ENCODE data around the gene PIP4K2C.
A peak's percentile ranks its signal among the peaks of the same experiment; 100 is the strongest.

The PIP4K2C gene

DNA sequence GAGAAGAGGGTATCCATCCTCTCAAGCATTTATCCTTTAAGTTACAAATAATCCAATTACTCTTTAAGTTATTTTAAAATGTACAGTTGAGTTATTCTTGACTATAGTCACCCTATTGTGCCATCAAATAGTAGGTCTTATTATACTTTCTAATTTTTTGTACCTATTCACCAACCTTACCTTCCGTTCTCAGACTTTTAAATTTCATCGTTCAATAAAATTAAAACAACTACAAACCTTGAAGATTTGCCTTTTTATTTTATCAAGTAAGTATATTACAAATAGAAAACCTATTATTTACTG is 43.0 kb upstream of the PIP4K2C start:
- no peak overlapping the region for H3K4me3 ChIP-seq (ENCODE audit: low read depth in 1 of 2, low read length in 2 of 2)
- H3K4me2 ChIP-seq (ENCODE audit: insufficient read depth, low read length): peak overlapping the region; percentile 89; the same call in 1 of the 2 replicates
- no peak for TF ChIP-seq EZH2 (IDR thresholded peaks at IDR 0.05; ENCODE audit: borderline replicate concordance, low read depth, low read length, severe bottlenecking)
- TF ChIP-seq, protein P1, sequence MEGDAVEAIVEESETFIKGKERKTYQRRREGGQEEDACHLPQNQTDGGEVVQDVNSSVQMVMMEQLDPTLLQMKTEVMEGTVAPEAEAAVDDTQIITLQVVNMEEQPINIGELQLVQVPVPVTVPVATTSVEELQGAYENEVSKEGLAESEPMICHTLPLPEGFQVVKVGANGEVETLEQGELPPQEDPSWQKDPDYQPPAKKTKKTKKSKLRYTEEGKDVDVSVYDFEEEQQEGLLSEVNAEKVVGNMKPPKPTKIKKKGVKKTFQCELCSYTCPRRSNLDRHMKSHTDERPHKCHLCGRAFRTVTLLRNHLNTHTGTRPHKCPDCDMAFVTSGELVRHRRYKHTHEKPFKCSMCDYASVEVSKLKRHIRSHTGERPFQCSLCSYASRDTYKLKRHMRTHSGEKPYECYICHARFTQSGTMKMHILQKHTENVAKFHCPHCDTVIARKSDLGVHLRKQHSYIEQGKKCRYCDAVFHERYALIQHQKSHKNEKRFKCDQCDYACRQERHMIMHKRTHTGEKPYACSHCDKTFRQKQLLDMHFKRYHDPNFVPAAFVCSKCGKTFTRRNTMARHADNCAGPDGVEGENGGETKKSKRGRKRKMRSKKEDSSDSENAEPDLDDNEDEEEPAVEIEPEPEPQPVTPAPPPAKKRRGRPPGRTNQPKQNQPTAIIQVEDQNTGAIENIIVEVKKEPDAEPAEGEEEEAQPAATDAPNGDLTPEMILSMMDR (IDR thresholded peaks at IDR 0.05; ENCODE audit: borderline replicate concordance, extremely low read depth, low read length, poor library complexity, severe bottlenecking): no peak
- no peaks in the 10 kb centered on the region for H3K9me3 ChIP-seq (ENCODE audit: insufficient read depth, low read length, severe bottlenecking)
- DNase-seq (no peak), ATAC-seq (ENCODE audit: insufficient read depth, low read depth) (no peak)
- peaks cover 19% of the 10 kb centered on the region for H3K36me3 ChIP-seq (ENCODE audit: insufficient read depth, low read length)
- H3K79me2 ChIP-seq (ENCODE audit: insufficient read depth, low read length): peaks cover 36% of the 10 kb centered on the region
- H3K9ac ChIP-seq (ENCODE audit: low read depth, low read length): no peak overlapping the region
- H2AFZ ChIP-seq (ENCODE audit: low read depth, low read length): 0 out of 2 replicates have a peak overlapping the region, but pooled peaks have one; percentile 80
- peaks cover 18% of the 10 kb centered on the region for H3K27me3 ChIP-seq (ENCODE audit: insufficient read depth, low read length, poor library complexity)
- peaks cover 26% of the 10 kb centered on the region for H3K4me1 ChIP-seq (ENCODE audit: insufficient read depth, low read length)
- peaks cover 8% of the 10 kb centered on the region; the same call in 1 of the 2 replicates for H4K20me1 ChIP-seq (ENCODE audit: insufficient read depth, low read length)
- no peak overlapping the region for H3K27ac ChIP-seq (ENCODE audit: low read length)

- no peak overlapping the region for H3K4me2 ChIP-seq (ENCODE audit: insufficient read depth, low read length)
- peaks cover 33% of the 10 kb centered on the region for H3K79me2 ChIP-seq (ENCODE audit: insufficient read depth, low read length)
- H3K27me3 ChIP-seq (ENCODE audit: insufficient read depth, low read length, poor library complexity): peaks cover 23% of the 10 kb centered on the region
- no peak overlapping the region for H3K9ac ChIP-seq (ENCODE audit: low read depth, low read length)
- peaks cover 19% of the 10 kb centered on the region for H3K36me3 ChIP-seq (ENCODE audit: insufficient read depth, low read length)
- no peak overlapping the region for H2AFZ ChIP-seq (ENCODE audit: low read depth, low read length)
- DNase-seq: no peak
- H3K4me3 ChIP-seq (ENCODE audit: low read depth in 1 of 2, low read length in 2 of 2): no peak overlapping the region
- H3K9me3 ChIP-seq (ENCODE audit: insufficient read depth, low read length, severe bottlenecking): no peaks in the 10 kb centered on the region
- ATAC-seq (ENCODE audit: insufficient read depth, low read depth): no peak
- TF ChIP-seq EZH2 (IDR thresholded peaks at IDR 0.05; ENCODE audit: borderline replicate concordance, low read depth, low read length, severe bottlenecking): no peak
- TF ChIP-seq, protein P1 (IDR thresholded peaks at IDR 0.05; ENCODE audit: borderline replicate concordance, extremely low read depth, low read length, poor library complexity, severe bottlenecking): no peak
- peaks cover 26% of the 10 kb centered on the region for H3K4me1 ChIP-seq (ENCODE audit: insufficient read depth, low read length)
- no peak overlapping the region for H3K27ac ChIP-seq (ENCODE audit: low read length)
- H4K20me1 ChIP-seq (ENCODE audit: insufficient read depth, low read length): peaks cover 8% of the 10 kb centered on the region; the same call in 1 of the 2 replicates
These were observed 42.5 kb upstream of the PIP4K2C start for GRCh38 chr12:57548488-57548887.

DNA sequence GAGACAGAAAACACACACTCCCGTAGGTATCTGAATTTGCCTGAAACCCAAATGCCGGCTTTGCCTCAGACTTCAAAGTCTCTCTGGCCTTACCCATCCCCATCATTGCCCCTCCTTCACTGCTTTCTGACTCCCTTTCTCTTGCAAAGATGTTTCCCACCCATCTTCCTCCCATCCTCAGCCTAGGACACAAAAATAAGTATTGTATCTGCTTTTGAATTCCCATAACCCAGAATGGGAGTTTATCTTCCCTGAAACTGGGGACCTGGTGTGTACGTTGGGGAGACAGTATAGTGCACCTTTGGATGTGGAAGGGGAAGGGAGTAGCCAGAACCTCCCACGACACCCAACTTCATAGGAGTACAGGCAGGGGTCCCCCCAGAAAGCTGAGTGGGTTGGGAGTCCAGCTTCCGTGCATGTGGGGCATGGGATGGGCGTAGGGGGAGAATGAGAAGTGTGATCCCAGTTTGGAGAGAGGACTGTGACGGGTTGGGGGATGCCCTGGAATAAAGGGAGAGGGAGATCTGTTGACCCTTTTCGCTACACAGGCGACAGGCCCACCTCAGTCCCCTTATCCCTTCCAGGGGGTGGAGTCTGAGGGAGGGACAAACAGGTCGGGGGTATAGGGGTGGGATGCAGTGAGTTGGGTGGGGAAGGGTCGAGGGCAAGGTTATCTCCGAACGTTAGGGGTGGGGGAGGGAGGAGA is 41.6 kb upstream of the PIP4K2C start:
- no peak overlapping the region for H3K4me3 ChIP-seq (ENCODE audit: low read depth in 1 of 2, low read length in 2 of 2)
- H3K79me2 ChIP-seq (ENCODE audit: insufficient read depth, low read length): peaks cover 26% of the 10 kb centered on the region
- H3K4me2 ChIP-seq (ENCODE audit: insufficient read depth, low read length): no peak overlapping the region
- peaks cover 8% of the 10 kb centered on the region; the same call in 1 of the 2 replicates for H4K20me1 ChIP-seq (ENCODE audit: insufficient read depth, low read length)
- H2AFZ ChIP-seq (ENCODE audit: low read depth, low read length): no peak overlapping the region
- H3K9me3 ChIP-seq (ENCODE audit: insufficient read depth, low read length, severe bottlenecking): no peaks in the 10 kb centered on the region
- H3K27ac ChIP-seq (ENCODE audit: low read length): no peak overlapping the region
- ATAC-seq (ENCODE audit: insufficient read depth, low read depth): no peak
- peaks cover 19% of the 10 kb centered on the region for H3K36me3 ChIP-seq (ENCODE audit: insufficient read depth, low read length)
- peaks cover 25% of the 10 kb centered on the region for H3K27me3 ChIP-seq (ENCODE audit: insufficient read depth, low read length, poor library complexity)
- DNase-seq: no peak
- no peak overlapping the region for H3K9ac ChIP-seq (ENCODE audit: low read depth, low read length)
- no peak for TF ChIP-seq EZH2 (IDR thresholded peaks at IDR 0.05; ENCODE audit: borderline replicate concordance, low read depth, low read length, severe bottlenecking)
- TF ChIP-seq, protein P1 (IDR thresholded peaks at IDR 0.05; ENCODE audit: borderline replicate concordance, extremely low read depth, low read length, poor library complexity, severe bottlenecking): no peak
- H3K4me1 ChIP-seq (ENCODE audit: insufficient read depth, low read length): peaks cover 26% of the 10 kb centered on the region
